Loucy (cell line): ENCODE data around the gene SH2D5.

Experiments used
- EZH2phosphoT487 ChIP-seq: fragments of 200-600 bp; IDR thresholded peaks from 2 replicates; pipeline ENCODE4 v1.6.1; 2018; ENCODE audit warnings: antibody characterized with exemption, mild to moderate bottlenecking, moderate library complexity, borderline replicate concordance
- TF ChIP-seq, protein P1 (sequence below): fragments of 200-600 bp; sonication (generic); conservative IDR thresholded peaks from 2 replicates; pipeline ENCODE4 v1.5.1; 2014; ENCODE audit warnings: mild to moderate bottlenecking, antibody characterized with exemption, low read length

DNA sequence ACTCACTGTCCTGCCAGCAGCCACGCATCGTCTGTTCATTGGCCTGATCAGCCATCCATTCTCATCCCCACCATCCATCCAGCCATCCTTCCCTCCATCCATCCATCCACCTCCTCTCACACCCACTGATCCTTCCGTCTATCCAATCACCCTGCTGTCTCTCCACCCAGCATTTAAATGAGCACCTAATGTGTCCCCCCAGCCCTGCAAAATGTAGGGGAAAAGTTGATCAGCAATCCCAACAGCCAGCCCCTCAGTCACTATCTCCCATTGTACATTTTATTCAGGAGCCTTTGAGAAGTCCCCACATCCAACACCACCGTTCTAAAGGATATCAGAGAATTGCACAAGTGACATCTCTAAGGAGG, 60.3 kb downstream of the SH2D5 start:
- TF ChIP-seq, protein P1, sequence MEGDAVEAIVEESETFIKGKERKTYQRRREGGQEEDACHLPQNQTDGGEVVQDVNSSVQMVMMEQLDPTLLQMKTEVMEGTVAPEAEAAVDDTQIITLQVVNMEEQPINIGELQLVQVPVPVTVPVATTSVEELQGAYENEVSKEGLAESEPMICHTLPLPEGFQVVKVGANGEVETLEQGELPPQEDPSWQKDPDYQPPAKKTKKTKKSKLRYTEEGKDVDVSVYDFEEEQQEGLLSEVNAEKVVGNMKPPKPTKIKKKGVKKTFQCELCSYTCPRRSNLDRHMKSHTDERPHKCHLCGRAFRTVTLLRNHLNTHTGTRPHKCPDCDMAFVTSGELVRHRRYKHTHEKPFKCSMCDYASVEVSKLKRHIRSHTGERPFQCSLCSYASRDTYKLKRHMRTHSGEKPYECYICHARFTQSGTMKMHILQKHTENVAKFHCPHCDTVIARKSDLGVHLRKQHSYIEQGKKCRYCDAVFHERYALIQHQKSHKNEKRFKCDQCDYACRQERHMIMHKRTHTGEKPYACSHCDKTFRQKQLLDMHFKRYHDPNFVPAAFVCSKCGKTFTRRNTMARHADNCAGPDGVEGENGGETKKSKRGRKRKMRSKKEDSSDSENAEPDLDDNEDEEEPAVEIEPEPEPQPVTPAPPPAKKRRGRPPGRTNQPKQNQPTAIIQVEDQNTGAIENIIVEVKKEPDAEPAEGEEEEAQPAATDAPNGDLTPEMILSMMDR = no peak
- no peak for TF ChIP-seq EZH2phosphoT487
